Choroid plexus epithelial cell (primary cell): ENCODE data around the gene MYH16.

Experiments used
- DNase-seq: peaks from one replicate; pipeline ENCODE4 v3.0.0-alpha.2; 2010; ENCODE audit warnings: low read depth
- H3K4me3 ChIP-seq: 2 replicates; pipeline ENCODE4 v1.5.1; 2011; ENCODE audit warnings: low read depth, mild to moderate bottlenecking, control low read depth, low read length, moderate library complexity
- CTCF ChIP-seq: conservative IDR thresholded peaks from 2 replicates; pipeline ENCODE4 v1.5.1; 2011; ENCODE audit warnings: low read depth, mild to moderate bottlenecking, control low read depth, inconsistent platforms, low read length, moderate library complexity

MYH16 gene

GRCh38 chr7:99252166-99252895 lies 20.3 kb upstream of the MYH16 start:
- no peak for TF ChIP-seq CTCF
- H3K4me3 ChIP-seq: no peak overlapping the region
- DNase-seq: no peak

- no peak overlapping the region for H3K4me3 ChIP-seq
- no peak for DNase-seq
- TF ChIP-seq CTCF: no peak
These were observed 19.3 kb upstream of the MYH16 start for GRCh38 chr7:99253369-99253768.

- H3K4me3 ChIP-seq: no peak overlapping the region
- TF ChIP-seq CTCF: no peak
- no peak for DNase-seq
These were observed 18.2 kb upstream of the MYH16 start for GRCh38 chr7:99254390-99254789.

- no peak for DNase-seq
- TF ChIP-seq CTCF: no peak
- H3K4me3 ChIP-seq: no peak overlapping the region
These were observed 17.2 kb upstream of the MYH16 start for GRCh38 chr7:99255463-99255862.

- TF ChIP-seq CTCF: no peak
- H3K4me3 ChIP-seq: no peak overlapping the region
- no peak for DNase-seq
These were observed 15.6 kb upstream of the MYH16 start for GRCh38 chr7:99257065-99257464.

GRCh38 chr7:99257675-99258074 lies 15.0 kb upstream of the MYH16 start:
- H3K4me3 ChIP-seq: no peak overlapping the region
- no peak for DNase-seq

More at GRCh38 chr7:99257675-99258074, 15.0 kb upstream of the MYH16 start:
- TF ChIP-seq CTCF: no peak
